ENCODE measurements around the gene CHST8.
A peak's percentile ranks its signal among the peaks of the same experiment; 100 is the strongest.
"Not testable (repeated sequence)": the region's sequence is repeated elsewhere in the genome, so short reads cannot be mapped to it uniquely, and the experiment has no call there.

CHST8 gene

DNA sequence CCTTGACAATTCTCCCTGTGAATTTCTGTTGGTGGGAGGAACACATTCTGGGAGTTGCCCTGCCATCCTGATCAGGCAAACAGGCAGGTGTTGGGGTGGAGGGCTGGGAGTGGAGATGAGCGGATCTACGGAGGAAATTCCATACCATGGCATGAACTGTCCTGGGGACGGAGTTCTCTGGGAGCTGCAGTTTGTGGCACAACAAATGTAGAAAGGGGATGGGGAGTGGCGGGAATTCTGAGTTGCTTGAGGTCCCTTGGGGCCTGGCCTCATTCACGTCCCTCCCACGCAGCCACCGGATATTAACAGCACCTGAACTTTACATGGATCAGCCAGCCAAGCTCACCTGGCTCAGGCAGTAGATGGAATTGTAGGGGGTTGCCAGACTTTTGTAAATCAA is 70.0 kb downstream of the CHST8 start:
- H2BK15ac ChIP-seq (ENCODE audit: low read depth, poor library complexity, severe bottlenecking), result no peak overlapping the region
- no peak overlapping the region for H4K8ac ChIP-seq (ENCODE audit: low read length)
- H3K79me1 ChIP-seq (replicated peaks; ENCODE audit: low read length, poor library complexity, severe bottlenecking), result no peaks in the 10 kb centered on the region
- no peak overlapping the region for H2BK12ac ChIP-seq (ENCODE audit: low read length in 2 of 2)
- peaks cover 0 to 14% of the 10 kb centered on the region in 2 experiments for H3K27me3 ChIP-seq (ENCODE audit: control insufficient read depth in 1 of 2, insufficient read depth in 1 of 2, low read length in 2 of 2)
- H4K91ac ChIP-seq (ENCODE audit: low read length), result no peak overlapping the region
- H2AK5ac ChIP-seq (ENCODE audit: low read length, severe bottlenecking), result no peak overlapping the region
- WGBS, result 79% methylated on average over 5 of the region's 7 CpGs
- peak overlapping the region in 1 of 2 experiments; percentile 4 for H3K4me3 ChIP-seq (ENCODE audit: insufficient read depth in 1 of 2, low read depth in 1 of 2, low read length in 2 of 2)
- no peak overlapping the region for H3K9ac ChIP-seq (ENCODE audit: low read length)
- no peak overlapping the region for H2BK120ac ChIP-seq (ENCODE audit: low read depth, low read length)
- H3K9me3 ChIP-seq (ENCODE audit: control insufficient read depth, low read length), result no peaks in the 10 kb centered on the region
- H2BK5ac ChIP-seq (ENCODE audit: low read depth, low read length, poor library complexity, severe bottlenecking), result no peak overlapping the region
- H3K4me2 ChIP-seq (ENCODE audit: low read length, poor library complexity, severe bottlenecking), result no peak overlapping the region
- no peak overlapping the region for H3K18ac ChIP-seq (ENCODE audit: low read depth in 1 of 2, low read length in 2 of 2)
- H3K23ac ChIP-seq (ENCODE audit: low read length in 2 of 2), result no peak overlapping the region
- H2AFZ ChIP-seq (ENCODE audit: low read depth, low read length), result no peak overlapping the region
- no peaks in the 10 kb centered on the region for H3K36me3 ChIP-seq (ENCODE audit: control insufficient read depth in 1 of 2, insufficient read depth in 2 of 2, low read depth in 1 of 2, low read length in 2 of 2)
- no peak overlapping the region for H3K4ac ChIP-seq (ENCODE audit: low read depth in 1 of 2, low read length in 2 of 2)
- H3K4me1 ChIP-seq (ENCODE audit: control insufficient read depth, insufficient read depth, low read depth, low read length), result no peaks in the 10 kb centered on the region
- H3K14ac ChIP-seq (ENCODE audit: low read length in 2 of 2), result no peak overlapping the region
- no peak overlapping the region for H3K27ac ChIP-seq (ENCODE audit: low read length, poor library complexity, severe bottlenecking)
- DNase-seq, result no peak

GRCh38 chr19:33693678-33694077 is 71.9 kb downstream of the CHST8 start:
- Histone ChIP-seq H3K4me3 (ENCODE audit: insufficient read depth in 1 of 2, low read depth in 1 of 2, low read length in 2 of 2) (no peak overlapping the region), H3K4me1 (ENCODE audit: control insufficient read depth, insufficient read depth, low read depth, low read length) (no peaks in the 10 kb centered on the region), H2BK12ac (ENCODE audit: low read length in 2 of 2) (no peak overlapping the region), H3K4ac (ENCODE audit: low read depth in 1 of 2, low read length in 2 of 2) (no peak overlapping the region), H3K36me3 (ENCODE audit: control insufficient read depth in 1 of 2, insufficient read depth in 2 of 2, low read depth in 1 of 2, low read length in 2 of 2) (no peaks in the 10 kb centered on the region), H4K91ac (ENCODE audit: low read length) (no peak overlapping the region), H2BK120ac (ENCODE audit: low read depth, low read length) (no peak overlapping the region), H3K4me2 (ENCODE audit: low read length, poor library complexity, severe bottlenecking) (no peak overlapping the region), H3K79me1 (replicated peaks; ENCODE audit: low read length, poor library complexity, severe bottlenecking) (no peaks in the 10 kb centered on the region), H3K27ac (ENCODE audit: low read length, poor library complexity, severe bottlenecking) (no peak overlapping the region), H3K23ac (ENCODE audit: low read length in 2 of 2) (no peak overlapping the region), H3K9ac (ENCODE audit: low read length) (no peak overlapping the region), H2AK5ac (ENCODE audit: low read length, severe bottlenecking) (no peak overlapping the region), H3K18ac (ENCODE audit: low read depth in 1 of 2, low read length in 2 of 2) (no peak overlapping the region), H3K14ac (ENCODE audit: low read length in 2 of 2) (no peak overlapping the region), H3K27me3 (ENCODE audit: control insufficient read depth in 1 of 2, insufficient read depth in 1 of 2, low read length in 2 of 2) (peaks cover 0 to 8% of the 10 kb centered on the region in 2 experiments), H2BK15ac (ENCODE audit: low read depth, poor library complexity, severe bottlenecking) (no peak overlapping the region), H2BK5ac (ENCODE audit: low read depth, low read length, poor library complexity, severe bottlenecking) (no peak overlapping the region), H4K8ac (ENCODE audit: low read length) (no peak overlapping the region), H2AFZ (ENCODE audit: low read depth, low read length) (no peak overlapping the region), H3K9me3 (ENCODE audit: control insufficient read depth, low read length) (no peaks in the 10 kb centered on the region)
- no peak for DNase-seq
- 84% methylated on average over 3 of the region's 3 CpGs for WGBS

- not testable (repeated sequence) for H3K36me3 ChIP-seq (ENCODE audit: control insufficient read depth in 1 of 2, insufficient read depth in 2 of 2, low read depth in 1 of 2, low read length in 2 of 2)
Observed at GRCh38 chr19:33695547-33695946, 73.8 kb downstream of the CHST8 start.

DNA sequence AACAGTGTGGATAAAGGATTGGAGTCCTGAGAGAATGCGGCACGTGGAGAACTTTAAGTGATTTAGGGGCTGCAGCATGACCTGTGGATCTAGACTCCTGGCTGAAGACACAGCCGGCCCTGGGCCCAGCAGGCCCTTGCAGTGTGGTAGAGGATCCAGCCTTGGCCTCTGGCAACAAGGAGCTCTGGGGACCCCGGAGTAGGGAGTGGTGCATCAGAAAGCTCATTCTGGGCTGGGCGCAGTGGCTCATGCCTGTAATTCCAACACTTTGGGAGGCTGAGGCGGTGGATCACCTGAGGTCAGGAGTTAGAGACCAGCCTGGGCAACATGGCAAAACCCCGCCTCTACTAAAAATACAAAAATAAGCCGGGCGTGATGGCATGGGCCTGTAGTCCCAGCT is 76.0 kb downstream of the CHST8 start:
- H3K9me3 ChIP-seq (ENCODE audit: control insufficient read depth, low read length), result no peaks in the 10 kb centered on the region
- H3K4ac ChIP-seq (ENCODE audit: low read depth in 1 of 2, low read length in 2 of 2), result no peak overlapping the region
- no peaks in the 10 kb centered on the region for H3K4me1 ChIP-seq (ENCODE audit: control insufficient read depth, insufficient read depth, low read depth, low read length)
- H2BK120ac ChIP-seq (ENCODE audit: low read depth, low read length), result no peak overlapping the region
- H2AK5ac ChIP-seq (ENCODE audit: low read length, severe bottlenecking), result no peak overlapping the region
- H3K27ac ChIP-seq (ENCODE audit: low read length, poor library complexity, severe bottlenecking), result no peak overlapping the region
- WGBS, result 89% methylated on average over 8 of the region's 9 CpGs
- H3K18ac ChIP-seq (ENCODE audit: low read depth in 1 of 2, low read length in 2 of 2), result no peak overlapping the region
- no peak overlapping the region for H3K23ac ChIP-seq (ENCODE audit: low read length in 2 of 2)
- no peak overlapping the region for H2BK15ac ChIP-seq (ENCODE audit: low read depth, poor library complexity, severe bottlenecking)
- peaks cover 0 to 1% of the 10 kb centered on the region in 2 experiments for H3K27me3 ChIP-seq (ENCODE audit: control insufficient read depth in 1 of 2, insufficient read depth in 1 of 2, low read length in 2 of 2)
- no peaks in the 10 kb centered on the region for H3K79me1 ChIP-seq (replicated peaks; ENCODE audit: low read length, poor library complexity, severe bottlenecking)
- H3K4me3 ChIP-seq (ENCODE audit: insufficient read depth in 1 of 2, low read depth in 1 of 2, low read length in 2 of 2), result no peak overlapping the region
- H2BK12ac ChIP-seq (ENCODE audit: low read length in 2 of 2), result no peak overlapping the region
- no peak overlapping the region for H3K14ac ChIP-seq (ENCODE audit: low read length in 2 of 2)
- no peak overlapping the region for H3K9ac ChIP-seq (ENCODE audit: low read length)
- no peak overlapping the region for H4K91ac ChIP-seq (ENCODE audit: low read length)
- no peak overlapping the region for H4K8ac ChIP-seq (ENCODE audit: low read length)
- H3K4me2 ChIP-seq (ENCODE audit: low read length, poor library complexity, severe bottlenecking), result no peak overlapping the region
- no peak overlapping the region for H2AFZ ChIP-seq (ENCODE audit: low read depth, low read length)
- no peaks in the 10 kb centered on the region for H3K36me3 ChIP-seq (ENCODE audit: control insufficient read depth in 1 of 2, insufficient read depth in 2 of 2, low read depth in 1 of 2, low read length in 2 of 2)
- H2BK5ac ChIP-seq (ENCODE audit: low read depth, low read length, poor library complexity, severe bottlenecking), result no peak overlapping the region
- DNase-seq, result no peak

More at GRCh38 chr19:33695547-33695946, 73.8 kb downstream of the CHST8 start:
- not testable (repeated sequence) for H2BK5ac ChIP-seq (ENCODE audit: low read depth, low read length, poor library complexity, severe bottlenecking); H3K4me2 ChIP-seq (ENCODE audit: low read length, poor library complexity, severe bottlenecking); DNase-seq; H3K4me3 ChIP-seq (ENCODE audit: insufficient read depth in 1 of 2, low read depth in 1 of 2, low read length in 2 of 2); H3K27ac ChIP-seq (ENCODE audit: low read length, poor library complexity, severe bottlenecking); H2AK5ac ChIP-seq (ENCODE audit: low read length, severe bottlenecking); H2BK12ac ChIP-seq (ENCODE audit: low read length in 2 of 2); H4K8ac ChIP-seq (ENCODE audit: low read length); H3K23ac ChIP-seq (ENCODE audit: low read length in 2 of 2); H3K4me1 ChIP-seq (ENCODE audit: control insufficient read depth, insufficient read depth, low read depth, low read length); H3K14ac ChIP-seq (ENCODE audit: low read length in 2 of 2); H2BK120ac ChIP-seq (ENCODE audit: low read depth, low read length); H3K4ac ChIP-seq (ENCODE audit: low read depth in 1 of 2, low read length in 2 of 2); H3K79me1 ChIP-seq (replicated peaks; ENCODE audit: low read length, poor library complexity, severe bottlenecking); H3K9ac ChIP-seq (ENCODE audit: low read length); H2BK15ac ChIP-seq (ENCODE audit: low read depth, poor library complexity, severe bottlenecking); H3K27me3 ChIP-seq (ENCODE audit: control insufficient read depth in 1 of 2, insufficient read depth in 1 of 2, low read length in 2 of 2); H2AFZ ChIP-seq (ENCODE audit: low read depth, low read length); H3K9me3 ChIP-seq (ENCODE audit: control insufficient read depth, low read length); H4K91ac ChIP-seq (ENCODE audit: low read length); H3K18ac ChIP-seq (ENCODE audit: low read depth in 1 of 2, low read length in 2 of 2)
- 75% methylated on average over 2 of the region's 3 CpGs for WGBS
